LNCAP (cell line): Measurements from ENCODE around the gene STYXL1.

ENCODE experiments used
- CTCF ChIP-seq: fragments of 450-650 bp; IDR thresholded peaks from 2 replicates; pipeline ENCODE4 v1.5.1; 2017; ENCODE audit warnings: mild to moderate bottlenecking

Gene STYXL1

GRCh38 chr7:76002822-76003221 is 45.0 kb downstream of the STYXL1 start:
- no peak for TF ChIP-seq CTCF

GRCh38 chr7:76002139-76002538 is 45.7 kb downstream of the STYXL1 start:
- no peak for TF ChIP-seq CTCF

- no peak for TF ChIP-seq CTCF
Observed at GRCh38 chr7:76000566-76000965, 47.2 kb downstream of the STYXL1 start.

GRCh38 chr7:75998038-75998437 is 49.8 kb downstream of the STYXL1 start:
- TF ChIP-seq CTCF: no peak

- no peak for TF ChIP-seq CTCF
Observed at GRCh38 chr7:75996476-75996875, 51.3 kb downstream of the STYXL1 start.

GRCh38 chr7:75995996-75996395 is 51.8 kb downstream of the STYXL1 start:
- no peak for TF ChIP-seq CTCF

GRCh38 chr7:75995052-75995471 is 52.7 kb downstream of the STYXL1 start:
- no peak for TF ChIP-seq CTCF

- TF ChIP-seq CTCF: no peak
Observed at GRCh38 chr7:75994388-75995051, 53.3 kb downstream of the STYXL1 start, which contains the start of gene TMEM120A. TSS of gene TMEM120A (minus strand) at chr7:75994595. CDS start at chr7:75994570, 25 bp downstream.
